HG03575 (cell line): ENCODE data around the gene FOLR2.

ENCODE experiments used
- ATAC-seq: cut with Tn5 transposase; IDR thresholded peaks from one replicate; pipeline ENCODE4 v1.9.1; 2021; ENCODE audit not compliant: unreplicated experiment, insufficient number of reproducible peaks, low FRiP score; ENCODE audit errors: extremely low read depth

The FOLR2 gene

GRCh38 chr11:72237112-72237931 lies 20.7 kb downstream of the FOLR2 start:
- no peak for ATAC-seq

- no peak for ATAC-seq
These were observed 21.5 kb downstream of the FOLR2 start for GRCh38 chr11:72238040-72238450.

DNA sequence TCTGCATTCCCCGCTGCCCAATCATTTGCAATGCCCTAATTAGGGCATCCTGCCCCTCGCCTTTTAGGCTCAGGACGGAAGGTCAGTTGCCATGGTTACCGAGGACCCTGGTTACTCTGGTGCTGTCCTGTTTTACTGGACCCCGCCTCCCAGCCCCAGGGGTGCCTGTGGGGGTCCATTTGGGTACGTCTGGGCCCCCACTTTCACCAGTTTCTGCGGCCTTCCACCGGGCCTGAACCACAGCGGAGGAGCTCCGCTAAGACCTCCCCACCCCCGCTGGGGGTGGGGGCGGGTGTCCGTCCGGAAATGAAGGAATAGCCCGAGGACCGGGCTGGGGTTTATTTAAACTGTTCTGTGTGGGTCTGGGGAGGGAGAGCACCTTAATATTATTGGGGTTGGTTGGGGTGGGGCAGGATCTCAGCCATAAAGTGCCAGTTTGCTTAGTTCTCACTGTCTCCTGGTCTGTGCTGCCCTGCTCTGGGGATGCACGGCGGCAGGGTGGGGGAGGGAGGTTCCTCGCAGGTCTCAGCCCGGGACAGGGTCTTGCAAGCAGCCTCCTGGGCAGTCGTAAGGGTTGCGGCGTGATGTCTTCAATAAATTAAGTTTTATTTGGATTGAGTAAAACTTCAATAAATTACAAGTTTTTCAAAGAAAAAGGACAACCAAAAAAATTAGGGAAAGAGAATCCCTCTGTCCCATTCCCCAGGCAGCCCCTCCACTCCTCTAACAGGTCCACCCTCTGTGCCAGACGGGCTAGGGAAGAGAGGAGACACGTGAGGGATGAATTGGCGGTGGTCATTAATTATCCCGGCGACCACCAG lies 22.1 kb downstream of the FOLR2 start:
- ATAC-seq: no peak

DNA sequence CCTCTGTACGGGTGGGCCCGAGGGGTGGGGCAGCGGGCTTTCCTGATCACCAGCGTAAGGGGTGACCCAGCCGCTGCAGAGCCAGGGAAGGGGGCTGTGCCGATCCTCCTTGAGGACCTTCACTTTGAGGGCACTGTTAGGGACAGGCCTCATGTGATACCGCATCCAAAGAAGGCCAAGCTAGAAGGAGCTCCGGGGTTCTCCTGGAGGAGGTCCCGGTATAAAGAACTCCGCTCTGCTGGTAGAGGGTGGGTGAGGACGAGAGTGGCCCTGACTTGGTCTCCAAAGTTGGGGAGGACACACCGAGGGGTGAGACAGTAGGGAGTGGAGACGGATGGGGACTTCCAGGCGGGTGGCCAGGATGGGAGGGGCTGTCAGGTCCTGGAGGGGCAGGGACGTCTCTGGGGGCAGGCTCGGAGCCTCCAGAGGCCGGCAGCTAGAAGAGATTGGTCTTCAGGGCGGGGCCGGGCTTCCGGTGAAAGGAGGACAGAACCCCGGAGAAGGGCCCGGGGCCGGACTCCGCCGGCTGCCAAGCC lies 22.8 kb downstream of the FOLR2 start:
- ATAC-seq: no peak

- ATAC-seq: no peak
These were observed 23.4 kb downstream of the FOLR2 start for GRCh38 chr11:72239849-72240460.

DNA sequence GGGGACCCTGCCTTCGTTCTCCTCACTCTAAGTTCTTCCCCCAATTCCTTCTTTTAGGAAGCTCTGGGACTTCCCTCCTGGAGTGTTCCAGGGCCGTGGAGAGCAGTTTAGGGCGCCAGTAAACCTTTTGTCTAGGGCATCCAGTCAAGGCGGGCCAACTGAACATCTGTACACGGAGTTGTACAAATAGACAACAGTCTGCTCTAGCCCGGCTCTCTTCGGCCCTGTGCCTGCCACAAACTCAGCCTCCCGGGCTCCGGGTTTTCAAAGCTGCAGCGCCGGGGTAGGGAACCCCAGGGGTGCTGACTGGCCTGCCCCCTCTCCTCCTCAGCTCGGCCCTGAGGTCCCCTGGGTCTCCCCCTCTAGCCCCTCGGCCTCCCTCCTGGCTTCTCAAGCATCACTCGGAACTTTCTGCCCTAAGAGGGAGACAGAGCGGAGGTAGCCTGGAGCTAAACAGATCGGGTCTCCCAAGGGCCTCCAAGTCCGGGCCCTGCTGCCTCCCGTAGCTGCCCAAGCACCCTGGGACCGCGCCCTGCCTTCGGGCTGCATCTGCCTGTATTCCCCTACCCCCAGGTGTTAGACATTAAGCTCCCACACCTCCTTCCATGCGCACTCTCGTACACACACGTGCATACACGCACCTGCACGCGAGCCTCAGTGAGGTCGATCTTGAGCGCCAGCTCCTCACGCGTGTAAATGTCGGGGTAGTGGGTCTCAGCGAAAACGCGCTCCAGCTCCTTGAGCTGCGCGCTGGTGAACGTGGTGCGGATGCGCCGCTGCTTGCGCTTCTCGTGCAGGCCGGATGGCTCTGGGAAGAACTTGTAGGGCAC lies 24.1 kb downstream of the FOLR2 start:
- ATAC-seq: no peak

DNA sequence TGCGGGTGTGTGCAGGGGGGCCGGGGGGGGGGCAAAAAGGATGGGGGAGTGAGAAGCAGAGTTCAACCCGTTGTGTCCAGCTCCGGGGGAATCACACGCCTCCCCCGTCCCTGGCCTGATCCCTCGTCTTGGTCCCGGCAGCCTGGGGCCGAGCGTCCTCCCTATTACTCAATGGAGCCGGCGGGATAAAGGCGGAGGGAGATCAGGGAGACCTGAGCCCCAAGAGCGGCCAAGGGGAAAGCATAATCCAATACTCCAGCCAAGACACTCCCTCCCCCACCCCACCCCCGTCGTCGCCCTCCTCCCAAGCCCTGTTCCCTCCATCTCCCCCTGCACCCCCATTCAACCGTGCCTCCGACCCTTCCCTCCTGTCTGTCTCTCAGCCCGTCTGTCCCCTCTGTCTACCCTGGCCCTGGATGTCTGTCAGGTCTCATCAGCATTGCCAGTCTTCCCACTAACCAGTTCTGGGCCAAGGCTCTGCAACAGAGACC lies 24.7 kb downstream of the FOLR2 start:
- ATAC-seq: no peak

DNA sequence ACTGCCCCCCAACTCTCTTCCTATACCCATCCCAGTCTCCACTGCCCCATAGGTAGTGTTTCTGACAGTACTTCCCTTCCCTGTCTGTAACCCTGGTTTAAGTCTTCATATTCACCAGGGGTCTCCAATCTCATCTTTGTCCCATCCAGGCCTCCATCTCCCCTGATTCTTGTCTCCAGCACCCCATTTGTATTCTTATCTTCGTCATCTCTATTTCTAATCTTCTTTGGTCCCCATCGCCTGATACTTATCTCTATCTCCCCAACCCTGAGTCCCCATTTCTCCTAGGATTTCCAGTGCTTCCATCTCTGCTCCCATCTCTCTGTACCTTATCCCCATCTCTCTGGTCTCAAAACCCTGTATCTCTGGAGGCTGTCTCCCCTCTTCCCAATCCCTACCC lies 25.5 kb downstream of the FOLR2 start:
- no peak for ATAC-seq

DNA sequence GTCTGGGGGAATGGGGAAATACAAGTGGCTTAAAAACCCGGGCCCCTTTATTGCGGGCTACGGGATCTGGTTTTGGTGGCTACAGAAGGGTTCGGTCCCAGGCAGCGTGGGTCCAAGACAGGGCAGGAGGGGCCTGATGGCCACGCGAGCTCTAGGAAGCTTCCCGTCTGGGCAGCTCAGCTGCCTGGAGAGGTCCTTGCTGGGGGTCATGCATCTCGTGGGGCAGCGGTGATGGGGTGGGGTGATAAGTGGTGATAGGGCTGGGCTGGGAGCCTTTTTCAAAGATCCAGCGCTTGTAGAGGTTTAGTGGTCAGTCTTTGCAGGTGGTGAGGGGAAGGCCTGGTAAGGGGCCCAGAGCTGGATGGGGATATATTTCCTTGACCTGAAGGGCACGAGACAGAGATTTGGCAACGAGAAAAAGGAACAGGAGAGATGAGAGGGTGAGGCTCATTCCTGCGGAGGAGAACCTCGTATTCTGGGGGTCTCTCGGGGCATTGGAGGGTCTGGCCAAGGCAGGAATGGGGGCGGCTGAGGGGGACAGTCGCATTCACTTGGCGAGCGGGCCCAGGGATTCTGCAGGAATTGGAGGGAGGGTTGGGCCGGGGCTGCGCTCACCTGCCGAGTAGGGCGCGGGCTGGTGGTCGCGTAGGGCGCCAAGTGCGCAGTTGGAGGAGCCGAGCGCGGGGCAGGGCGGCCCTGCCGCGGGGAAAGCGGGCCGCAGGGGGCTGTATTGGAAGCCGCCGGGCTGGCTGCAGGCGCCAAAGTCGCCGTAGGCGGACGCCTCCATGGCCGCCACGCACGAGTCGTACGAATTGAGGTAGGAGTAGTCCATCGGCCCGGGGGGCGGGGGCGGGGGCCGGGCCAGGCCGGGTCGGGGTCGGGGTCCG lies 26.8 kb downstream of the FOLR2 start:
- ATAC-seq: no peak

DNA sequence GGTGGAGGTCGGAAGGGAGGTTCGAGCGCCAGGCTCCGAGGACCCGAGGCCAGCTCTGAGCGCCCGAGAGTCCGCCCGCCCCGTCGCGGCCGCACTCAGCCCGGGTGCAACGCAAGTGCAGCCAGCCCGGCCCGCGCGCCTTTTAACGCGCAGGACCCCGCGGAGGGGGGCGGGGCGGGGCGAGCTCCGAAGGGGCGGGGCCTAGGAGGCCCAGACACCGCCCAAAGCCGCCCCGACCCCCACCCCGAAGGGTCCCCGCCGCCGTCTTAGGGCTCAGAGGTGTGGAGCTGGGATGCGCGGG lies 27.4 kb downstream of the FOLR2 start, which contains the start of gene PHOX2A:
TSS of gene PHOX2A (minus strand) at position 117 of the 301 bp plus-strand sequence. CDS start 172 bp downstream, outside the sequence.
- no peak for ATAC-seq

DNA sequence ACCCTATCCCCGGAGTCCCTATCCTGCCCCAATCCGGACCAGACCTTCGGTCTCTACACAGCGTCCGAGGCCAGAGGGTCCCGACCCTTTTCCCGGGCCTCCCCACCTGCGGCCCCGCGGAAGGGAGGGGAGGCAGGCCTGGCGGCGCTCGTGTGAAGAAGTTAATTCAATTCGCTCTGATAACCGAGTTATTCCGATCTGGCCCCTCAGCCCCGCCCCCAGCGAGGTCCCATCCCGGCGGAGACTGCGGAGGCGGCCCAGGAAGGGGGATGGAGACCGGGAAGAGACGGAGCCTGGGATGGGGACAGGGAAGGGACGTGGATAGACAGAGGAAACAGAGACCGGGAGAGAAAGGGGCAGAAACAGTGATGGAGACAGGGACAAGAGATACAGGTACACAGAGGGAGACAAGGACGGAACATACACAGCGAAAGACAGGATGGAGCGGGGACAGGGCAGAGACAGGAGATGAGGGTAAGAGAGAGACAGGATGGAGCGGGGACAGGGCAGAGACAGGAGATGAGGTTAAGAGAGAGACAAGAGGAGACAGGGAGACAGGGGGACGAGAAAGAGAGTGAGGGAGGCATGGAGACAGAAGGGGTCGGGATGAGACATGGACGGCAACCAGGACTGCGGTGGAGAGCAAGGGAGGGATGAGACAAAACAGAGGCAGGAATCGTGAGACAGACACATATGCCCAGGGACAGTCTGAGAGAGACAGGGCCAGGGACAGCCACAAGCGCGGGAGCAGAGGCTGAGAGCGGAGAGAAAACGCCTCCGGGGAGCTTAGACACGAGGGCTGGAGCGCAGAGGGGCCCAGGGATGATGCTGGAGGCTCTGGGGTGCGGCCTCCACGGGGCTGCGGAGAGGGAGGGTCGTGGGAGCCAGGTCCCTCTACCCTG lies 28.0 kb downstream of the FOLR2 start:
- ATAC-seq: no peak

GRCh38 chr11:72245263-72245816 lies 28.7 kb downstream of the FOLR2 start:
- ATAC-seq: no peak

- no peak for ATAC-seq
These were observed 31.0 kb downstream of the FOLR2 start for GRCh38 chr11:72247584-72247983.

DNA sequence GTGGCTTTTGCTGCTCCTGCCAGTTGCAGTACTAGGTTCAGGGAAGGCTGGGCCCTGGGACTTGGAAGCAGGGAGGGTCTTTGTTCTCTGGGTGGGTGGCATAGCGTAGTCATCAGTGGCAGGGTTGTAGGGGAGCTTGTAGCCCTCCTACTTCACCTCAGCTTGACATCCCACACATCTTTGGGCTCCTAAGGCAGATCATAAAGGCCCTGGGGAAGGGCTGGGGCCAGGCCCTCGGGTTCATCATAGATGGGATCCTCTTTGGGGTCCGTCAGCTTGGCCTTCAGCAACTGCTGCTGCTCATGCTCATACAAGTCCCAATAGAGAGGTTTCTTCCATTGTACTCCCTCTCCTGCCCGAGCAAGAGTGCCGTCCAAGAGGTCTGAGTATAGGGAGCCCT lies 33.4 kb downstream of the FOLR2 start:
- no peak for ATAC-seq

DNA sequence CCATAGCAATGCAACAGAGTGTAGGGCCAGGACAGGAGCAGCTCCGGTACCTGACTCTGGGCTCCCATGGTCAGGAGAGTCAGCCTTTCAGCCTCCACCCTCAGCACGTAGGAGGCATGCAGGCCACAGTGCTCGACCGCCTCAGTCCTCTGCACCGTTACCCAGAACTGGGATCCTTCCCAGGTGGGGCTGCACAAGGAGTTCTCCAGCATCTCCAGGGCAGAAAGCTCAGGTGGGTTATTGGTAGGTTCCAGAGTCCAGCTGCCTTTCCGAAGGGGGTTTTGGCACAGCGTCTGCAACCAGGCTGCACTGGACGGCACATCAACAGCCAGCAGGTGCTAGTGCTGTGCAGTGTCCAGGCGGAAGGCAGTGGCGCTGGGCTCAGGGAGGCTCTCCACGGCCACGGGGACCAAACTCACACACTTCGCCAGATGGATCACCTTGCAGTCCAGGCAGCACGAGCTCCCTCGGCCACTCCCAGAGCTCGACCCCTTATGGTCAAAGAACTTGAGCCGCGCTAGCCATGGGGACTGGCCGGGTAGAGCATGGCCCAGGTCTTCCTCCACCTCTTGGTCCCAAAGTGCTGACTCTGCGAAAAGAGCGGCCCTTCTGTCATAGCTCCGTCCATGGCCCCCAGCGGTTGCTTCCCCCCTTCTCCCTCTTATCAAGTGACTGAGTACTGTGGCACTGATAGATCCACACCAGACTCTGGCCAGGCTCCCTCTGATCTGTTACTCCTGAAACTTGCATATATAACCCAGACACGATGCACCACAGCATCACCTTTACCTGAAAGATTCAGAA lies 34.3 kb downstream of the FOLR2 start:
- no peak for ATAC-seq

GRCh38 chr11:72251614-72252013 lies 35.0 kb downstream of the FOLR2 start:
- ATAC-seq: no peak
